Left renal cortex interstitium (tissue), 4 donors: ENCODE measurements around the gene RPA3. TPM values are rescaled to one million over a fixed set of nuclear protein-coding genes. Genes with fewer than 3 reads are reported as not detected.

Source experiments
- DNase-seq, 4 donors: peaks; one replicate each; pipeline ENCODE4 v3.0.0-alpha.2; 2013; ENCODE audit warnings: low read depth in 4 of 4, low spot score in 2 of 4, missing footprints in 1 of 4
- polyA plus RNA-seq, 4 donors: library from polyadenylated mRNA; unstranded; fragments of 120-200 nt; gene quantifications; one replicate each; pipeline ENCODE4 v1.2.1, GENCODE V29; 2013; ENCODE audit not compliant: insufficient read length in 4 of 4

The RPA3 gene
- polyA plus RNA-seq, 4 donors, result 55.9 to 80.5 (median 58.1) TPM

- no peak for DNase-seq
These were observed 104.2 kb downstream of the RPA3 start for GRCh38 chr7:7614018-7614741.

- no peak for DNase-seq
These were observed 105.2 kb downstream of the RPA3 start for GRCh38 chr7:7613210-7613609.

- no peak for DNase-seq
These were observed 105.9 kb downstream of the RPA3 start for GRCh38 chr7:7612519-7612918.

- no peak for DNase-seq
These were observed 109.1 kb downstream of the RPA3 start for GRCh38 chr7:7609330-7609729.

- no peak for DNase-seq
These were observed 111.4 kb downstream of the RPA3 start for GRCh38 chr7:7607010-7607409.

- no peak for DNase-seq
These were observed 122.2 kb downstream of the RPA3 start for GRCh38 chr7:7596176-7596575.

- no peak for DNase-seq
These were observed 123.0 kb downstream of the RPA3 start for GRCh38 chr7:7595451-7595850.

Other genes starting within 250 kb of the RPA3 start
- 10 to 100 TPM; 10.5 to 14.8 (median 12.5) TPM for gene COL28A1, start 182.7 kb downstream of the RPA3 start, polyA plus RNA-seq
- gene MIOS, start 151.7 kb downstream of the RPA3 start, polyA plus RNA-seq, result 10 to 100 TPM; 44.0 to 49.0 (median 47.8) TPM
- 10 to 100 TPM; 18.0 to 22.2 (median 20.2) TPM for gene UMAD1, start 77.9 kb downstream of the RPA3 start, polyA plus RNA-seq